A549 (cell line): Measurements from ENCODE around the gene SLC22A31. TPM values are rescaled to one million over a fixed set of nuclear protein-coding genes. Genes with fewer than 3 reads are reported as not detected.

Experiments used
- ATAC-seq, 2 experiments: fragments of 200-7000 bp in 1 of 2; fragments of >200 bp in 1 of 2; cut with Nextera tagmentation in 1 of 2; cut with Tn5 transposase in 1 of 2; 3 replicates each; pipeline versions ENCODE4 v1.8.0 to v1.9.1; 2018 to 2020; ENCODE audit warnings: mild to moderate bottlenecking in 1 of 2, moderate library complexity in 1 of 2
- CTCF ChIA-PET: fragments of 300-600 bp; sonication (Branson Sonifier 250); formaldehyde crosslinking; extraction: SDS; loops from one replicate; lab custom pipeline; 2021; ENCODE audit warnings: antibody characterized with exemption, inconsistent platforms; lab: Yijun Ruan, JAX
- POLR2A ChIA-PET: fragments of 350-600 bp; formaldehyde crosslinking; extraction: SDS; loops from one replicate; lab custom pipeline; 2021; ENCODE audit warnings: antibody characterized with exemption, inconsistent platforms; lab: Yijun Ruan, JAX
- DNase-seq, 2 experiments: peaks; one replicate each; pipeline versions ENCODE4 v3.0.0 to v3.0.0-alpha.2; 2011 to 2016; ENCODE audit warnings: low read depth in 1 of 2, low spot score in 1 of 2
- FAIRE-seq: peaks from 2 replicates; lab custom pipeline; 2011; peaks lifted over from hg19 to GRCh38; lab: Jason Lieb, UNC
- H3K27ac ChIP-seq, 2 experiments: fragments of >200 bp; sonication (Bioruptor Twin); formaldehyde crosslinking; 3 replicates each; pipeline ENCODE4 v1.5.1; 2016 to 2017
- H3K4me1 ChIP-seq: fragments of >200 bp; sonication (Bioruptor Twin); formaldehyde crosslinking; 3 replicates; pipeline ENCODE4 v1.6.1; 2016
- H3K4me2 ChIP-seq: fragments of >200 bp; sonication (Bioruptor Twin); formaldehyde crosslinking; 3 replicates; pipeline ENCODE4 v1.6.1; 2016
- H3K4me3 ChIP-seq: fragments of >200 bp; sonication (Bioruptor Twin); formaldehyde crosslinking; 3 replicates; pipeline ENCODE4 v1.5.1; 2016
- H3K9me3 ChIP-seq: fragments of >200 bp; sonication (Bioruptor Twin); formaldehyde crosslinking; 3 replicates; pipeline ENCODE4 v1.6.1; 2016
- BHLHE40 ChIP-seq: IDR thresholded peaks from 2 replicates; pipeline ENCODE4 v1.6.1; 2012; ENCODE audit warnings: low read depth, low read length, inconsistent platforms
- CHD4 ChIP-seq: fragments of 200-600 bp; sonication (generic); IDR thresholded peaks from 2 replicates; pipeline ENCODE4 v1.6.1; 2016; ENCODE audit warnings: antibody characterized with exemption, mild to moderate bottlenecking, borderline replicate concordance
- EP300 ChIP-seq, 2 experiments: fragments of >200 bp; sonication (Bioruptor Twin); formaldehyde crosslinking; IDR thresholded peaks; 2 replicates in 1 of 2; 3 replicates in 1 of 2; pipeline ENCODE4 v1.6.1; 2016 to 2017
- FOSB ChIP-seq: fragments of 250-450 bp; sonication (Bioruptor Pico); IDR thresholded peaks from 2 replicates; pipeline ENCODE4 v1.5.0; 2020; ENCODE audit warnings: mild to moderate bottlenecking, moderate library complexity
- GATA3 ChIP-seq: IDR thresholded peaks from 2 replicates; pipeline ENCODE4 v1.6.1; 2012; ENCODE audit warnings: borderline replicate concordance
- HEYL ChIP-seq: fragments of 250-450 bp; sonication (Bioruptor Pico); IDR thresholded peaks from 2 replicates; pipeline ENCODE4 v1.8.0; 2021; ENCODE audit warnings: mild to moderate bottlenecking, moderate library complexity
- HOXA7 ChIP-seq: fragments of 250-450 bp; sonication (Bioruptor Pico); IDR thresholded peaks from 2 replicates; pipeline ENCODE4 v1.5.0; 2020; ENCODE audit warnings: mild to moderate bottlenecking, moderate library complexity
- HOXB5 ChIP-seq: fragments of 250-450 bp; sonication (Bioruptor Pico); IDR thresholded peaks from 2 replicates; pipeline ENCODE4 v1.5.0; 2020; ENCODE audit warnings: mild to moderate bottlenecking, moderate library complexity
- MAFK ChIP-seq: fragments of 450-650 bp; IDR thresholded peaks from 2 replicates; pipeline ENCODE4 v1.6.1; 2014; ENCODE audit not compliant: partially characterized antibody
- POLR2AphosphoS2 ChIP-seq: conservative IDR thresholded peaks from 2 replicates; pipeline ENCODE4 v1.6.1; 2012; ENCODE audit warnings: low read length, improper control_type of control experiment, inconsistent platforms
- RAD21 ChIP-seq, 2 experiments: fragments of >200 bp in 1 of 2; sonication (Bioruptor Twin) in 1 of 2; formaldehyde crosslinking in 1 of 2; IDR thresholded peaks in 1 of 2; conservative IDR thresholded peaks in 1 of 2; 2 replicates in 1 of 2; 3 replicates in 1 of 2; pipeline ENCODE4 v1.6.1; 2012 to 2018; ENCODE audit warnings: inconsistent platforms in 1 of 2
- RFX5 ChIP-seq: fragments of 450-650 bp; IDR thresholded peaks from 2 replicates; pipeline ENCODE4 v1.7.1; 2014; ENCODE audit warnings: antibody characterized with exemption, mild to moderate bottlenecking, moderate library complexity
- RNF2 ChIP-seq: fragments of 200-600 bp; sonication (generic); IDR thresholded peaks from 2 replicates; pipeline ENCODE4 v1.6.1; 2016; ENCODE audit warnings: low read depth, mild to moderate bottlenecking, antibody characterized with exemption, moderate library complexity, borderline replicate concordance
- SMC3 ChIP-seq: fragments of >200 bp; sonication (Bioruptor Twin); formaldehyde crosslinking; IDR thresholded peaks from 3 replicates; pipeline ENCODE4 v1.6.1; 2018; ENCODE audit warnings: inconsistent platforms
- TFCP2L1 ChIP-seq: fragments of 250-450 bp; sonication (Bioruptor Pico); IDR thresholded peaks from 2 replicates; pipeline ENCODE4 v1.5.0; 2021; ENCODE audit warnings: mild to moderate bottlenecking
- ZFP36 ChIP-seq: fragments of 450-650 bp; IDR thresholded peaks from 2 replicates; pipeline ENCODE4 v1.6.1; 2014; ENCODE audit warnings: borderline replicate concordance; ENCODE audit not compliant: partially characterized antibody
- WGBS: methylation state at CpG from one replicate; pipeline ENCODE4 v1.1.6; 2017; ENCODE audit errors: missing lambda C conversion rate; 5-methylcytosine and 5-hydroxymethylcytosine counted together
- polyA plus RNA-seq, 4 experiments: library from polyadenylated mRNA; depleted of rRNA in 3 of 4; stranded (reverse); fragments of >200 nt; fragmentation: RNase III in 1 of 4; extraction: RNeasy Plus Mini Kit Qiagen cat#74134 plus additional on column Dnase treatment in 1 of 4; gene quantifications; 2 replicates in 3 of 4; 3 replicates in 1 of 4; pipeline ENCODE4 v1.2.3, GENCODE V29; 2011 to 2017
- TF ChIP-seq, protein P1 (sequence below): fragments of 200-600 bp; sonication (generic); IDR thresholded peaks from 2 replicates; pipeline ENCODE4 v1.6.1; 2016; ENCODE audit warnings: antibody characterized with exemption, mild to moderate bottlenecking, moderate library complexity
- TF ChIP-seq, protein P2 (sequence below): fragments of >200 bp; sonication (Bioruptor Twin); formaldehyde crosslinking; IDR thresholded peaks from 3 replicates; pipeline ENCODE4 v1.6.1; 2016
- TF ChIP-seq, protein P3 (sequence below): fragments of 250-450 bp; sonication (Bioruptor Pico); IDR thresholded peaks from 2 replicates; pipeline ENCODE4 v1.5.0; 2020; ENCODE audit warnings: low read depth, mild to moderate bottlenecking, moderate library complexity

The SLC22A31 gene
- polyA plus RNA-seq, 2 of the 4 experiments (the other 2 are of a cell fraction), result 0.36 to 0.77 TPM

DNA sequence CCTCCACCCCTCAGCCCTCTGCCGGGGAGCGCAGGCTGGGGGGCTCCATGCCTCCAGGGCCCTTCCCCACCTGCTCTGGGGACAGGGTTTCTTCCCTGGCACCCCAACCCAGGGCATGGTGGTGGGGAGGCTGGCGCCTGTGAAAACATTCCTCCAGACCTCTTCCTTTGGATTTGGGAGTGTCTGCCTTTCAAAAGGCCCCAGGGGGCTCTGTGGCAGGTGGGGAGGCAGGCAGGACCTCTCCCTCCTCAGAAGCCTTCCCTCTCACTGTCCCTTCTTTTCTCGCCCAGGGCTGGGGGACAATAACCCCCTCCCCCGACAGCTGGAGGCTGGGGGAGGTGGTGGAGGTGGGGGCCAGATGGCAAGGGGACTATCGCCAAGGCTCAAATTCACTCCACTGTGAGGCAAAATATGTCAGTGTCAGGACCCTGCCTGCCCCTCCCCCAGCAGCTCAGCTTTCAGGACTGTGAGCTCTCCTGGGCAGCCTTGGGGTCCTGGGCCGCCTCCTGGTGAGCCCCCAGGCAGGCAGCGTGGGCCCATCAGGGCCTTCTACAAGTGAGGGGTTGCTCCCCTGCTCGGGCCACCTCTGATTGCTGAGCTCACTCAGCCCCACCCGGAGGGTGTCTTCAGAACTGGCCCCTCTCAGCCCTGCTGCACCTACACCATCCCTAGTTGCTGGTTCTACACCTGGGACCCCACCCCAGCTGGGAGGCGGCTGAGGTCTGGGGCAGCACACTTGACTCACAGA, 27.0 kb downstream of the SLC22A31 start:
- no peak overlapping the region for H3K4me3 ChIP-seq
- FAIRE-seq (no peak), ATAC-seq (no peak), DNase-seq (no peak)
- H3K27ac ChIP-seq, result no peak overlapping the region
- TF ChIP-seq CHD4, result no peak
- no peak for TF ChIP-seq GATA3
- no peak for TF ChIP-seq HOXA7
- no peak for TF ChIP-seq HEYL (CRISPR knock-in tag)
- ChIA-PET CTCF (interaction anchor here (1.3 kb wide), 1 partner anchor 436 kb away, joined by 5 read pairs; no protein-coding TSS in a partner anchor), POLR2A (no interaction called here)
- WGBS, result 64% methylated on average over 7 of the region's 11 CpGs
- H3K4me1 ChIP-seq, result peaks cover 11% of the 10 kb centered on the region; the same call in 1 of the 3 replicates
- no peaks in the 10 kb centered on the region for H3K9me3 ChIP-seq
- no peak overlapping the region for H3K4me2 ChIP-seq

DNA sequence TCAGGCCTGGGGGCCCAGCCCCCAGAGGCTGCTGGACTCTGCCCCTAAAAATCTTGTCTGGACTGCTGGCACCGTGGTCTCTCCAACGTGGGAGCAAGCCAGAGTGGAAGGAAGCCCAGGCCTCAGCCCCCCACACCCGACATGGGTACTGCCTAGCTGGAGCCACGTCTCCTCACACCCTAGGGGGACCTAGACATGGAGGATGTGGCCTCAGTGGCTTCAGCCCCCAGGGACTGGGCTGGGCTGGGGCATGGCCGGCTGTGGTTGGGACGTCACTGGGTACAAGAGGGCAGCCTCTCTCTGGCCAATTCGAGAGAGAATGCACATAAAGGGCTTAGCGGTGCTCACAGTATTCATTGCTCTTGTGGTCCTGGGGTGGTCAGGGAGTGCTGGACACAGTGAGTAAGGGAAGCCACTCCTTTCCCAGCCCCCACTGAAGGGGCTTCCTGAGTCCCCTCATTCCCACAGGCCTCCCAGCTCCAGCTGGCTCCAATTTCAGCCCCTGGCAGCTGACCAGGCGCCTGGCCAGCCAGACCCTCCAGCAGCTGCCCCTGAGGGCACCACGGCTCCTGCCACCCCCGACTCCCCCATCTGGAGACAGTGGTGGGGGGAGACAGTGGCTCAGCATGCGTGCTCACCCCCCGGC, 27.7 kb downstream of the SLC22A31 start:
- Histone ChIP-seq H3K9me3 (no peaks in the 10 kb centered on the region), H3K27ac (no peak overlapping the region), H3K4me3 (no peak overlapping the region), H3K4me1 (peaks cover 12% of the 10 kb centered on the region; the same call in 1 of the 3 replicates), H3K4me2 (no peak overlapping the region)
- WGBS, result 46% methylated on average over 4 of the region's 13 CpGs
- POLR2A ChIA-PET, result no interaction called here
- TF ChIP-seq SMC3 (no peak), RFX5 (no peak), TFCP2L1 (CRISPR knock-in tag) (no peak)
- FAIRE-seq, result no peak
- ATAC-seq, result no peak
- no peak for DNase-seq
- CTCF ChIA-PET, result interaction anchor here (1.8 kb wide), 1 partner anchor 435 kb away, joined by 6 read pairs; no protein-coding TSS in a partner anchor

DNA sequence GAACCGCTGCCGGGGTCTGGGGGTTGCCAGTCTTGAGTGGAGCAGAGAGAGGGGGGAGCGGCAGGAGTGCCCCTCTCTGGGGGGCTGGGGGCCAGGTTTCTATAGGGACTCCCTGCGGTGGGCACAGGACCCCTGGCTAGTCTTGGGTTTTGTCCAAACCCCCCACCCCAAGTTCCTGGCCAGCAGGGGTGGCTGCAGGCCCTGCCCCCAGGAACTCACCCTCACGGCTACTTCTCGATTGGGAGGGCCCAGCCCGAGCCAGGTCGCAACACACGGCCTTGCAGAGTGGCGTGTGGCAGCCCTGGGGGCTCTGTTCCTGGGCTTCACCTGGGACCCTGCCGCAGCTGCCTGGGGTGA, 28.2 kb downstream of the SLC22A31 start:
- TF ChIP-seq HOXB5 (CRISPR knock-in tag) (no peak), HOXA7 (no peak), FOSB (CRISPR knock-in tag) (no peak)
- TF ChIP-seq, all 56 proteins: peak for 0
- peak overlapping the region; percentile 85; the same call in 2 of the 3 replicates for H3K4me2 ChIP-seq
- no peaks in the 10 kb centered on the region for H3K9me3 ChIP-seq
- ATAC-seq (no peak), DNase-seq (no peak), FAIRE-seq (no peak)
- H3K27ac ChIP-seq, result no peak overlapping the region
- ChIA-PET POLR2A (no interaction called here), CTCF (interaction anchor here (1.8 kb wide), 1 partner anchor 435 kb away, joined by 6 read pairs; no protein-coding TSS in a partner anchor)
- peaks cover 17% of the 10 kb centered on the region for H3K4me1 ChIP-seq
- WGBS, result 88% methylated on average over 6 of the region's 11 CpGs
- no peak overlapping the region; the same call in 2 of the 3 replicates for H3K4me3 ChIP-seq

DNA sequence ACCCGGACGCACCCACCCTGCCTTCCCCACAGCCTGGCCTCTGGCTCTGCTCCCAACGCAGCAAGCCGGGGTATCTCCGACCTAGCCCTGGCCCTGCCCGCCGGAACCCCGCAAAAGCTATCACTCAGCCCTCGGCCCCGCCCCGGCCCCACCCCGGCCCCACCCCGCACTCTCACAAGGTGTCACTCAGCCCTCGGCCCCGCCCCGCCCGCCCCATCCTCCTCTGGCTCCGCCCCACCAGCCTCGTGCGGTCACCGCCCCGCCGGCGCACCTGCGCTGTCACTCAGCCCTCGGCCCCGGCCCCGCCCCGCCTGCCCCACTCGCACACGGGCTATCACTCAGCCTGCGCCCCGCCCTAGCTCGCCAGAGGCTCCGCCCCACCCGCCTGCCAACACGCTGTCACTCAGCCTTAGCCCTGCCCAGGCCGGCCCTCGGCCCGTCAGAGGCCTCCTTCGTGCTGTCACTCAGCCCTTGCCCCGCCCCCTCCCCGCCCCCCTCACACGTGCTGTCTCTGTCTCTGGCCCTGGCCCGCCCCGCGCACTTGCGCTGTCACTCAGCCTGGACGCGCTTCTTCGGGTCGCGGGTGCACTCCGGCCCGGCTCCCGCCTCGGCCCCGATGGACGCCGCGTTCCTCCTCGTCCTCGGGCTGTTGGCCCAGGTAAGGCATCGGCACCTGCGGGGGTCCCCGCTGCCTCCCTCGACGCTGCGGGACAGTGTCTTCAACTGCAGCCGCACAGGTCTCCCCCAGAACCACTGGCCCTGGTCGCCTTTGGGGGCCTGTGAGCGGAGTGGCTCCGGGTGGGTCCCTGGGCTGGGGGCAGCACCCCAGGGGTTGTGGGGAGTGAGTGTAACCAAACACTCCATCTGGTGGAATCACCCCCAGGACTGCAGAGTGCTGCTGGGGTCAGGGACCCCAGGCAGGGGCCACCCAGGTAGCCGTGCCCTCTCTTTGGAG, 28.8 kb downstream of the SLC22A31 start, which contains the start of gene CDH15:
Gene CDH15, plus strand, starts transcription at position 533 of the 955 bp plus-strand sequence. Its CDS starts 84 bp downstream, at position 617.
- ATAC-seq (peak; percentile 65 to 82), FAIRE-seq (no peak), DNase-seq (peak; percentile 94 to 96)
- no peaks in the 10 kb centered on the region for H3K9me3 ChIP-seq
- ChIA-PET POLR2A (interaction anchor here (0.6 kb wide), 1 partner anchor 464 kb away, joined by 3 read pairs; no protein-coding TSS in a partner anchor), CTCF (interaction anchor here (1.1 to 1.8 kb wide), 3 partner anchors 231 to 434 kb away, joined by 3 to 6 read pairs (median 4); partner anchors contain the start of gene APRT)
- peak within 1 kb of the TSS in 1 of 2 experiments; percentile 67; a peak in 2 of 6 replicates for H3K27ac ChIP-seq
- WGBS, result 6% methylated on average over 3 of the region's 74 CpGs
- H3K4me2 ChIP-seq, result peak within 1 kb of the TSS; percentile 85
- peaks cover 21% of the 10 kb centered on the region for H3K4me1 ChIP-seq
- H3K4me3 ChIP-seq, result peak within 1 kb of the TSS; percentile 37; the same call in 2 of the 3 replicates
- TF ChIP-seq RFX5, result no peak
- no peak for TF ChIP-seq EP300 (IDR thresholded peaks at IDR 0.05)
- TF ChIP-seq, protein P1, sequence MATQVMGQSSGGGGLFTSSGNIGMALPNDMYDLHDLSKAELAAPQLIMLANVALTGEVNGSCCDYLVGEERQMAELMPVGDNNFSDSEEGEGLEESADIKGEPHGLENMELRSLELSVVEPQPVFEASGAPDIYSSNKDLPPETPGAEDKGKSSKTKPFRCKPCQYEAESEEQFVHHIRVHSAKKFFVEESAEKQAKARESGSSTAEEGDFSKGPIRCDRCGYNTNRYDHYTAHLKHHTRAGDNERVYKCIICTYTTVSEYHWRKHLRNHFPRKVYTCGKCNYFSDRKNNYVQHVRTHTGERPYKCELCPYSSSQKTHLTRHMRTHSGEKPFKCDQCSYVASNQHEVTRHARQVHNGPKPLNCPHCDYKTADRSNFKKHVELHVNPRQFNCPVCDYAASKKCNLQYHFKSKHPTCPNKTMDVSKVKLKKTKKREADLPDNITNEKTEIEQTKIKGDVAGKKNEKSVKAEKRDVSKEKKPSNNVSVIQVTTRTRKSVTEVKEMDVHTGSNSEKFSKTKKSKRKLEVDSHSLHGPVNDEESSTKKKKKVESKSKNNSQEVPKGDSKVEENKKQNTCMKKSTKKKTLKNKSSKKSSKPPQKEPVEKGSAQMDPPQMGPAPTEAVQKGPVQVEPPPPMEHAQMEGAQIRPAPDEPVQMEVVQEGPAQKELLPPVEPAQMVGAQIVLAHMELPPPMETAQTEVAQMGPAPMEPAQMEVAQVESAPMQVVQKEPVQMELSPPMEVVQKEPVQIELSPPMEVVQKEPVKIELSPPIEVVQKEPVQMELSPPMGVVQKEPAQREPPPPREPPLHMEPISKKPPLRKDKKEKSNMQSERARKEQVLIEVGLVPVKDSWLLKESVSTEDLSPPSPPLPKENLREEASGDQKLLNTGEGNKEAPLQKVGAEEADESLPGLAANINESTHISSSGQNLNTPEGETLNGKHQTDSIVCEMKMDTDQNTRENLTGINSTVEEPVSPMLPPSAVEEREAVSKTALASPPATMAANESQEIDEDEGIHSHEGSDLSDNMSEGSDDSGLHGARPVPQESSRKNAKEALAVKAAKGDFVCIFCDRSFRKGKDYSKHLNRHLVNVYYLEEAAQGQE, result no peak
- TF ChIP-seq ZFP36, result no peak
- TF ChIP-seq, protein P2, sequence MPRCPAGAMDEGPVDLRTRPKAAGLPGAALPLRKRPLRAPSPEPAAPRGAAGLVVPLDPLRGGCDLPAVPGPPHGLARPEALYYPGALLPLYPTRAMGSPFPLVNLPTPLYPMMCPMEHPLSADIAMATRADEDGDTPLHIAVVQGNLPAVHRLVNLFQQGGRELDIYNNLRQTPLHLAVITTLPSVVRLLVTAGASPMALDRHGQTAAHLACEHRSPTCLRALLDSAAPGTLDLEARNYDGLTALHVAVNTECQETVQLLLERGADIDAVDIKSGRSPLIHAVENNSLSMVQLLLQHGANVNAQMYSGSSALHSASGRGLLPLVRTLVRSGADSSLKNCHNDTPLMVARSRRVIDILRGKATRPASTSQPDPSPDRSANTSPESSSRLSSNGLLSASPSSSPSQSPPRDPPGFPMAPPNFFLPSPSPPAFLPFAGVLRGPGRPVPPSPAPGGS, result no peak
- TF ChIP-seq BHLHE40, result peak; percentile 74
- no peak for TF ChIP-seq CHD4
- TF ChIP-seq RNF2, result no peak; the same call in 1 of the 2 replicates
- TF ChIP-seq MAFK, result no peak
- no peak for TF ChIP-seq RAD21 (conservative IDR thresholded peaks at IDR 0.05 in 1 of 2, IDR thresholded peaks at IDR 0.05 in 1 of 2)
- TF ChIP-seq POLR2AphosphoS2, result no peak
- TF ChIP-seq, protein P3, sequence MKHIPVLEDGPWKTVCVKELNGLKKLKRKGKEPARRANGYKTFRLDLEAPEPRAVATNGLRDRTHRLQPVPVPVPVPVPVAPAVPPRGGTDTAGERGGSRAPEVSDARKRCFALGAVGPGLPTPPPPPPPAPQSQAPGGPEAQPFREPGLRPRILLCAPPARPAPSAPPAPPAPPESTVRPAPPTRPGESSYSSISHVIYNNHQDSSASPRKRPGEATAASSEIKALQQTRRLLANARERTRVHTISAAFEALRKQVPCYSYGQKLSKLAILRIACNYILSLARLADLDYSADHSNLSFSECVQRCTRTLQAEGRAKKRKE (CRISPR knock-in tag), result no peak
